SK-N-SH treated with all-trans-retinoic acid at 6 μM for 48 hours (cell line): Measurements from ENCODE around the gene TTC27.

Source experiments
- ATAC-seq: fragments of 200-7000 bp; cut with Tn5 transposase; 3 replicates; pipeline ENCODE4 v1.9.1; 2020; ENCODE audit warnings: mild to moderate bottlenecking, moderate library complexity
- ARNTL ChIP-seq: fragments of 450-650 bp; formaldehyde crosslinking; IDR thresholded peaks from 2 replicates; pipeline ENCODE4 v1.5.0; 2020; ENCODE audit warnings: low read depth, mild to moderate bottlenecking, moderate library complexity, borderline replicate concordance
- BACH2 ChIP-seq: fragments of 250-450 bp; sonication (Bioruptor Pico); IDR thresholded peaks from 2 replicates; pipeline ENCODE4 v1.9.0; 2021; ENCODE audit warnings: mild to moderate bottlenecking, borderline replicate concordance
- CREB5 ChIP-seq: fragments of 250-450 bp; sonication (Bioruptor Pico); IDR thresholded peaks from 2 replicates; pipeline ENCODE4 v1.5.1; 2020; ENCODE audit warnings: low read depth, mild to moderate bottlenecking, moderate library complexity
- CSDC2 ChIP-seq: fragments of 250-450 bp; sonication (Bioruptor Pico); IDR thresholded peaks from 2 replicates; pipeline ENCODE4 v1.5.0; 2020; ENCODE audit warnings: mild to moderate bottlenecking, moderate library complexity
- CSRNP3 ChIP-seq: fragments of 250-450 bp; sonication (Bioruptor Pico); IDR thresholded peaks from 2 replicates; pipeline ENCODE4 v1.5.1; 2021; ENCODE audit warnings: mild to moderate bottlenecking, moderate library complexity
- ESRRG ChIP-seq: fragments of 250-450 bp; sonication (Bioruptor Pico); IDR thresholded peaks from 2 replicates; pipeline ENCODE4 v1.6.1; 2021; ENCODE audit warnings: mild to moderate bottlenecking
- GLIS3 ChIP-seq: fragments of 250-450 bp; sonication (Bioruptor Pico); IDR thresholded peaks from 2 replicates; pipeline ENCODE4 v1.5.0; 2020; ENCODE audit warnings: mild to moderate bottlenecking, moderate library complexity
- ISL1 ChIP-seq: fragments of 250-450 bp; sonication (Bioruptor Pico); IDR thresholded peaks from 2 replicates; pipeline ENCODE4 v2.1.2; 2022; ENCODE audit warnings: mild to moderate bottlenecking, moderate library complexity
- OSR1 ChIP-seq: fragments of 250-450 bp; sonication (Bioruptor Pico); IDR thresholded peaks from 2 replicates; pipeline ENCODE4 v1.8.0; 2022; ENCODE audit warnings: moderate library complexity, mild to moderate bottlenecking, inconsistent platforms
- PPARA ChIP-seq: fragments of 250-450 bp; sonication (Bioruptor Pico); IDR thresholded peaks from 2 replicates; pipeline ENCODE4 v1.5.0; 2020; ENCODE audit warnings: mild to moderate bottlenecking, borderline replicate concordance
- RARB ChIP-seq: fragments of 250-450 bp; sonication (Bioruptor Pico); IDR thresholded peaks from 2 replicates; pipeline ENCODE4 v1.8.0; 2021; ENCODE audit warnings: mild to moderate bottlenecking, moderate library complexity
- SNAI2 ChIP-seq: fragments of 250-450 bp; sonication (Bioruptor Pico); IDR thresholded peaks from 2 replicates; pipeline ENCODE4 v1.5.0; 2020; ENCODE audit warnings: mild to moderate bottlenecking, moderate library complexity
- TCF4 ChIP-seq: fragments of 250-450 bp; sonication (Bioruptor Pico); IDR thresholded peaks from 2 replicates; pipeline ENCODE4 v1.8.0; 2021; ENCODE audit warnings: mild to moderate bottlenecking, moderate library complexity, borderline replicate concordance
- TOX ChIP-seq: fragments of 250-450 bp; sonication (Bioruptor Pico); IDR thresholded peaks from 2 replicates; pipeline ENCODE4 v1.8.0; 2021; ENCODE audit warnings: mild to moderate bottlenecking, moderate library complexity, borderline replicate concordance
- ZC3H10 ChIP-seq: fragments of 250-450 bp; sonication (Bioruptor Pico); IDR thresholded peaks from 2 replicates; pipeline ENCODE4 v1.5.1; 2021; ENCODE audit warnings: mild to moderate bottlenecking, moderate library complexity
- ZFP3 ChIP-seq: fragments of 250-450 bp; sonication (Bioruptor Pico); IDR thresholded peaks from 2 replicates; pipeline ENCODE4 v1.5.0; 2020; ENCODE audit warnings: mild to moderate bottlenecking, moderate library complexity
- ZNF565 ChIP-seq: fragments of 450-650 bp; formaldehyde crosslinking; conservative IDR thresholded peaks from 2 replicates; pipeline ENCODE4 v1.5.0; 2020; ENCODE audit warnings: low read depth, mild to moderate bottlenecking, moderate library complexity
- ZNF70 ChIP-seq: fragments of 450-650 bp; formaldehyde crosslinking; IDR thresholded peaks from 2 replicates; pipeline ENCODE4 v1.5.0; 2020; ENCODE audit warnings: mild to moderate bottlenecking, moderate library complexity
- ZNF8 ChIP-seq: fragments of 450-650 bp; formaldehyde crosslinking; IDR thresholded peaks from 2 replicates; pipeline ENCODE4 v1.5.0; 2020; ENCODE audit warnings: mild to moderate bottlenecking, moderate library complexity
- TF ChIP-seq, protein P1 (sequence below): fragments of 250-450 bp; sonication (Bioruptor Pico); IDR thresholded peaks from 2 replicates; pipeline ENCODE4 v1.8.0; 2021; ENCODE audit warnings: low read depth, mild to moderate bottlenecking, moderate library complexity, borderline replicate concordance

TTC27 gene

GRCh38 chr2:32787207-32787606, 159.4 kb downstream of the TTC27 start:
- ATAC-seq, result no peak
- TF ChIP-seq CREB5 (CRISPR knock-in tag) (no peak), CSDC2 (CRISPR knock-in tag) (no peak), RARB (CRISPR knock-in tag) (no peak)

- TF ChIP-seq ARNTL (CRISPR knock-in tag), result no peak
- TF ChIP-seq ISL1 (CRISPR knock-in tag), result no peak
- TF ChIP-seq, protein P1, sequence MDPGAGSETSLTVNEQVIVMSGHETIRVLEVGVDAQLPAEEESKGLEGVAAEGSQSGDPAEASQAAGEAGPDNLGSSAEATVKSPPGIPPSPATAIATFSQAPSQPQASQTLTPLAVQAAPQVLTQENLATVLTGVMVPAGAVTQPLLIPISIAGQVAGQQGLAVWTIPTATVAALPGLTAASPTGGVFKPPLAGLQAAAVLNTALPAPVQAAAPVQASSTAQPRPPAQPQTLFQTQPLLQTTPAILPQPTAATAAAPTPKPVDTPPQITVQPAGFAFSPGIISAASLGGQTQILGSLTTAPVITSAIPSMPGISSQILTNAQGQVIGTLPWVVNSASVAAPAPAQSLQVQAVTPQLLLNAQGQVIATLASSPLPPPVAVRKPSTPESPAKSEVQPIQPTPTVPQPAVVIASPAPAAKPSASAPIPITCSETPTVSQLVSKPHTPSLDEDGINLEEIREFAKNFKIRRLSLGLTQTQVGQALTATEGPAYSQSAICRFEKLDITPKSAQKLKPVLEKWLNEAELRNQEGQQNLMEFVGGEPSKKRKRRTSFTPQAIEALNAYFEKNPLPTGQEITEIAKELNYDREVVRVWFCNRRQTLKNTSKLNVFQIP, result no peak
- no peak for TF ChIP-seq BACH2 (CRISPR knock-in tag)
- TF ChIP-seq CSDC2 (CRISPR knock-in tag), result no peak
- no peak for TF ChIP-seq TCF4 (CRISPR knock-in tag)
- TF ChIP-seq CSRNP3 (CRISPR knock-in tag), result no peak
- no peak for ATAC-seq
These were observed 160.3 kb downstream of the TTC27 start for GRCh38 chr2:32788114-32788513.

DNA sequence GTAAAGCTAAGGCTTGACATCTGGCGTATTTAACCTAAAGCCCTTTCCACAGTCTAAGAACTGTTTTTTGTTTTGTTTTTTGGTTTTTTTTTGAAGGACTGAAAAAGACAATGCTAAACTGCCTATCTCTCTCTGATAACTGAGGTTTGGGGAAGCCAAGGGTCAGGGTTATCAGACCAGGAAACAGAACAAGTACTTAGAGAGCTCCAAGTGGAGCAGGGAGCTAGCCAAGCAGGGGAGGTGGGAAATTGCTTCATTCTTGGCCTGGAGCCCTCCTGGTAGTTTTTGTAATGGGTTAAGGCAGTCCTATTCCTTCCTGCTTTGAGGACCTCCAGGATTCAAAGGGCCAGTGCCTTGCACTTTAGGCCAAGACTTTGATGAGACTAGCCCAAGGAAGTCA, 164.6 kb downstream of the TTC27 start:
- no peak for TF ChIP-seq ZFP3 (CRISPR knock-in tag)
- TF ChIP-seq, protein P1, result no peak
- no peak for ATAC-seq

- no peak for TF ChIP-seq ESRRG (CRISPR knock-in tag)
- no peak for TF ChIP-seq OSR1
- ATAC-seq, result no peak
These were observed 171.0 kb downstream of the TTC27 start for GRCh38 chr2:32798829-32799228.

DNA sequence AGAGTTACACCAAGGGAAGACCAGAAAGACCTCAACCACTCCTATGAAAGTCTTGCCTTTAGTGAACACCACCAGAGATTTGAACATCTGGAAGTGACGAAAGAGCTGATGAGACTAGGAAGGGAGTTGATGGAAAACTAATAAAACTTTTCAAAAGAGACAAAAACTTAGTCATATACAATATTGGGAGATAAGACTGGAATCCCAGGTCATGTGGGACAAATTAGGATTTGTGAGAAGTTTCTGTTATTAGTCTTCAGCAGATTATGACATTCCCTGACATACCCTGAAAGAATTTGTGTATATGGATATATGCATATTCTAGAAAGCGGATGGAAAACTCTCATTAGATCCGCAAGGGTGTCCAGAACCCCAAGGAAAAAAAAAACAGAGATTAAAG, 173.9 kb downstream of the TTC27 start:
- no peak for TF ChIP-seq ESRRG (CRISPR knock-in tag)
- TF ChIP-seq ZNF70 (CRISPR knock-in tag), result no peak
- TF ChIP-seq, all 23 proteins: peak for 0
- no peak for ATAC-seq

DNA sequence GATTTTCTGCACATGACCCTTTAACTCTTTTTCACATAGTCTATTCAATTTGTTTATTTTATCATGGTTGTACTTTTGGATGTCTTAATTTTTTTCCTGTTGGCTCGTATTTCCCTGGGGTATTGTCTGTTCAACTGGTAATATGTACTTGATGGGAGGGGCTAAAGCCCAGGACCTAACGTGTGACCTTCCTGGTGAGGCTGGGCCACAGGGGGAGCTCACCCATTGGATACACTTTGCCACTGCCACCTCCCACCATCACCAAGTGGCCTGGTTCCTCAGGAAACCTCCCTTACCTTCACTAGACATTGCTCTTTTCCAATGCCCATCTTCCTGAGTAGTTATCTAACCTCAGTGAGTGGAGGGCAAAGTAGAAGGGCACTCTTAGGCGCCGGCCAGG, 175.0 kb downstream of the TTC27 start:
- TF ChIP-seq CSDC2 (CRISPR knock-in tag) (no peak), TOX (no peak), ESRRG (CRISPR knock-in tag) (no peak)
- ATAC-seq, result no peak

DNA sequence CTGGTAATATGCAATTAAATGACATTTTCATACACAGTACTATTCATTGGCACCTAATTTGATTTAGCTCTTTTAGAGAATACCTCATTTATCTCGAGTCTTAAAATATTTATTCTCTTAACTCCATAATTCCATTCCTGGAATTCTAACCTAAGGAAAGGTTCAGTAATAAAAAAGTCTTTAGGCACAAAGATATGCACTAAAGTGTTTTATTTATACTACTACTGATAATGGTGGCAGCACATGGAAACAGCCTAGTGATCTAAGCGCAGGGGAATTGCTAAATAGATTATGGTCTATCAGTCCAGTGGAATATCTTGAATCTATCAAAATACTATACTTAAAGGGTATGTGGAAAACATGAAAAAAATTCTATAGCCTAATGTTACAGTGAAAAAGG, 176.4 kb downstream of the TTC27 start:
- ATAC-seq, result no peak
- peak; percentile 41; the same call in 1 of the 2 replicates for TF ChIP-seq ZNF565 (CRISPR knock-in tag)
- TF ChIP-seq ZC3H10 (CRISPR knock-in tag), result no peak
- peak; percentile 69; the same call in 1 of the 2 replicates for TF ChIP-seq CSDC2 (CRISPR knock-in tag)
- TF ChIP-seq ZFP3 (CRISPR knock-in tag), result peak; percentile 58
- no peak for TF ChIP-seq GLIS3
- peak; percentile 97 for TF ChIP-seq ISL1 (CRISPR knock-in tag)
- no peak for TF ChIP-seq PPARA (CRISPR knock-in tag)
- TF ChIP-seq, protein P1, result no peak; the same call in 1 of the 2 replicates
- peak; percentile 48; the same call in 1 of the 2 replicates for TF ChIP-seq TCF4 (CRISPR knock-in tag)
- TF ChIP-seq SNAI2, result peak; percentile 69; the same call in 1 of the 2 replicates
- no peak for TF ChIP-seq ARNTL (CRISPR knock-in tag)
- TF ChIP-seq TOX, result no peak
- TF ChIP-seq ZNF70 (CRISPR knock-in tag), result no peak
- TF ChIP-seq CREB5 (CRISPR knock-in tag), result peak; percentile 93
- no peak for TF ChIP-seq RARB (CRISPR knock-in tag)
- TF ChIP-seq ZNF8, result peak; percentile 34; the same call in 1 of the 2 replicates
